ENCODE results near the gene DDX31.
"Not testable (repeated sequence)": the region's sequence is repeated elsewhere in the genome, so short reads cannot be mapped to it uniquely, and the experiment has no call there.

Gene DDX31

DNA sequence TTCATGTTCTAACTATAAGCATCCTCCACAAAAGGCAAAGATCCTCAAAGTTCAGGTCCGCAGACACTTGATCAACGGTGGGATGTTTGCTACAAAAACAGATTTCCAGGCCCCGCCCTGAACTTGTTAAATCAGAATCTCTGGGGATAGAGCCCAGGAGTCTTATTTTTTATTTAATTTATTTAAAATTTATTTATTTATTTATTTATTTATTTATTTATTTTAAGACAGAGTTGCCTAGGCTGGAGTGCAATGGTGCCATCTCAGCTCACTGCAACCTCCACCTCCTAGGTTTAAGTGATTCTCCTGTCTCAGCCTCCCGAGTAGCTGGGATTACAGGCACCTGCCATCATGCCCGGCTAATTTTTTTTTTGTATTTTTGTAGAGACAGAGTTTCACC is 41.4 kb upstream of the DDX31 start:
- 100% methylated on average over 2 of the region's 5 CpGs for WGBS (ENCODE audit: insufficient coverage)
- not testable (repeated sequence) for H3K36me3 ChIP-seq (ENCODE audit: control insufficient read depth in 4 of 4, insufficient read depth in 4 of 4, low read length in 3 of 4)

DNA sequence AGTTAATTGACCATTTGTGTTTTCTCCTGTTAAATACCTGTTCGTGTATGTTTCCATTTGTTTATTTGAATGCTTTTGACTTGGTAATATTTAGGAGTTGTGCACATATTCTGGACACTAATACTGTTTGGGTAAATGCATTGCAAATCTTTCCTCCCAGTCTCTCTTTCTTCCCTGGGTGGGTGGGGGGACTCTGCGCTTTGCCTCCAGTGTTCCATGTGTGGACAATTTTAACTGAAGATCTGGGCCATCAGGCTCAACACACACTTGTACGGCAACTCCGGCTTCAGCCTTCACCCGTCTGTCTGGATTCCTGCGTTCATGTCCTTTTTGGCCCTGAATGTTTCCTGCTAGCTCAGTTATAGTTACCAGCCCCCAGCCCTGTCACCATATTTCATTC is 40.5 kb upstream of the DDX31 start:
- H3K4me1 ChIP-seq (ENCODE audit: control extremely low read depth in 1 of 4, control insufficient read depth in 4 of 4, insufficient read depth in 4 of 4, low read length in 3 of 4) = no peaks in the 10 kb centered on the region
- no peaks in the 10 kb centered on the region for H3K9me3 ChIP-seq (ENCODE audit: control extremely low read depth in 1 of 5, control insufficient read depth in 4 of 5, insufficient read depth in 2 of 5, low read depth in 1 of 5, low read length in 4 of 5)
- no peak overlapping the region for H3K4me3 ChIP-seq (ENCODE audit: control insufficient read depth in 1 of 7, extremely low read depth in 1 of 7, insufficient read depth in 4 of 7, low read depth in 2 of 7, low read length in 6 of 7)
- H3K36me3 ChIP-seq (ENCODE audit: control insufficient read depth in 4 of 4, insufficient read depth in 4 of 4, low read length in 3 of 4) = no peaks in the 10 kb centered on the region
- ChIA-PET POLR2A (no interaction called here), CTCF (no interaction called here)
- no peak for DNase-seq
- peaks cover 0 to 2% (median 0%) of the 10 kb centered on the region in 5 experiments for H3K27me3 ChIP-seq (replicated peaks in 2 of 5; ENCODE audit: control insufficient read depth in 4 of 5, insufficient read depth in 5 of 5, low read length in 4 of 5)
- WGBS (ENCODE audit: insufficient coverage) = 96% methylated on average over 4 of the region's 6 CpGs
- no peak overlapping the region for H3K27ac ChIP-seq (ENCODE audit: insufficient read depth in 1 of 2, low read depth in 1 of 2, low read length in 2 of 2, poor library complexity in 1 of 2, severe bottlenecking in 2 of 2)

More for the DNA sequence above, 41.4 kb upstream of the DDX31 start:
- H3K4me3 ChIP-seq (ENCODE audit: control insufficient read depth in 1 of 7, extremely low read depth in 1 of 7, insufficient read depth in 4 of 7, low read depth in 2 of 7, low read length in 6 of 7); H3K27ac ChIP-seq (ENCODE audit: insufficient read depth in 1 of 2, low read depth in 1 of 2, low read length in 2 of 2, poor library complexity in 1 of 2, severe bottlenecking in 2 of 2); CTCF ChIA-PET; DNase-seq; H3K4me1 ChIP-seq (ENCODE audit: control extremely low read depth in 1 of 4, control insufficient read depth in 4 of 4, insufficient read depth in 4 of 4, low read length in 3 of 4); POLR2A ChIA-PET; H3K27me3 ChIP-seq (replicated peaks in 2 of 5; ENCODE audit: control insufficient read depth in 4 of 5, insufficient read depth in 5 of 5, low read length in 4 of 5); H3K9me3 ChIP-seq (ENCODE audit: control extremely low read depth in 1 of 5, control insufficient read depth in 4 of 5, insufficient read depth in 2 of 5, low read depth in 1 of 5, low read length in 4 of 5): not testable (repeated sequence)

DNA sequence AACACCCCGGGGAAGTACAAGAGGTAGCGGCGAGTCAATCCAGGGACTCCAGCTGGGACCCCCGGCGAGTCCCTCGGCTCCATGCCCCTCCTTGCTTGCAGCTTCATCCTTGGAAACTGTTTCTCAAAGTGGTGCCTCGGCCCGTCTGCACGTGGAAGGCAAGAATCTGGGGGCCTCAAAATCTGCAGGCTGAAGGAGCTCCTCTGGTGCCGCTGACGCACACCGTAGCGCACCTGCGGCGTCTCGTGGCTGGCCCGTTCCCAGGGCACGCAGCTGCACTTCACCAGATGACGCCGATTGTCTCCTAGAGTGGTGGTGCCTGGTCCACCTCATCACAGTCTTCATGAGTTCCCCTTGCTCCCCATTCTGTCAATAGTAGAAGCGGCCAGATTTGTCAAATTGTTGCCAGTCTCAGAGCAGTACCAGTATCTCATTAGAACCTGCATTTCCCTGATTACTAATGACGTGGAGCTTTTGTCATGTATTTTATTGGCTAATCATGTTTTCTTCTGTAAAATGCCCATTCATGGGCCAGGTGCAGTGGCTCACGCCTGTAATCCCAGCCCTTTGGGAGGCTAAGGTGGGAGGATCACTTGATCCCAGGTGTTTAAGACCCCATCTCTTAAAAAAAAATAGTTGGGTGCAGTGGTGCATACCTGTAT is 39.1 kb upstream of the DDX31 start:
- H3K4me3 ChIP-seq (ENCODE audit: control insufficient read depth in 1 of 7, extremely low read depth in 1 of 7, insufficient read depth in 4 of 7, low read depth in 2 of 7, low read length in 6 of 7) = no peak overlapping the region
- peaks cover 0 to 2% (median 0%) of the 10 kb centered on the region in 5 experiments for H3K27me3 ChIP-seq (replicated peaks in 2 of 5; ENCODE audit: control insufficient read depth in 4 of 5, insufficient read depth in 5 of 5, low read length in 4 of 5)
- H3K36me3 ChIP-seq (ENCODE audit: control insufficient read depth in 4 of 4, insufficient read depth in 4 of 4, low read length in 3 of 4) = no peaks in the 10 kb centered on the region
- ChIA-PET CTCF (interaction anchor here (0.9 kb wide), 1 partner anchor 10 kb away, joined by 3 read pairs; no protein-coding TSS in a partner anchor), POLR2A (interaction anchor here (0.6 kb wide), 1 partner anchor 71 kb away, joined by 3 read pairs; no protein-coding TSS in a partner anchor)
- H3K9me3 ChIP-seq (ENCODE audit: control extremely low read depth in 1 of 5, control insufficient read depth in 4 of 5, insufficient read depth in 2 of 5, low read depth in 1 of 5, low read length in 4 of 5) = no peaks in the 10 kb centered on the region
- WGBS (ENCODE audit: insufficient coverage) = 94% methylated on average over 23 of the region's 23 CpGs
- no peak overlapping the region for H3K27ac ChIP-seq (ENCODE audit: insufficient read depth in 1 of 2, low read depth in 1 of 2, low read length in 2 of 2, poor library complexity in 1 of 2, severe bottlenecking in 2 of 2)
- no peaks in the 10 kb centered on the region for H3K4me1 ChIP-seq (ENCODE audit: control extremely low read depth in 1 of 4, control insufficient read depth in 4 of 4, insufficient read depth in 4 of 4, low read length in 3 of 4)
- DNase-seq = no peak

DNA sequence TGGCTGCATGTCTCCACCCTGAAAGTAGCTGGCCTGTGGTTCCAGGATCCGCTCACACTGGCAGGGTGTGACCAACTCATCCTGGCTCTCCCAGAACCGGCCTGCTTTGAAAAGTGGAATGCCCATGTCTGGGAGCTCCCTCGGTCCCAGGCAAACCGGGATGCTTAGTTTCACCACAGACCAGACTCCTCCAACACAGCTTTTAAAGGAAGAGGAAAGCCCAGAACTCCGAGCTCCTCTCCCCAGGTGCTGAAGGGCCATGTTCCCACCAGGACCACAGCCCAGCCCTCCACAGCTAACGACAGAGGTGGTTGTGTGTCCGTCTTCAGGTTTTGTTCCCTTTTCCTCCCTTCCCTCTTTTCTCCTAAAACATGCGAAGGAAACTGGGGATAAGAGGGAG is 38.5 kb upstream of the DDX31 start:
- WGBS (ENCODE audit: insufficient coverage) = 95% methylated on average over 8 of the region's 8 CpGs
- ChIA-PET CTCF (no interaction called here), POLR2A (no interaction called here)
- Histone ChIP-seq H3K4me3 (ENCODE audit: control insufficient read depth in 1 of 7, extremely low read depth in 1 of 7, insufficient read depth in 4 of 7, low read depth in 2 of 7, low read length in 6 of 7) (no peak overlapping the region), H3K27ac (ENCODE audit: insufficient read depth in 1 of 2, low read depth in 1 of 2, low read length in 2 of 2, poor library complexity in 1 of 2, severe bottlenecking in 2 of 2) (no peak overlapping the region), H3K4me1 (ENCODE audit: control extremely low read depth in 1 of 4, control insufficient read depth in 4 of 4, insufficient read depth in 4 of 4, low read length in 3 of 4) (no peaks in the 10 kb centered on the region), H3K27me3 (replicated peaks in 2 of 5; ENCODE audit: control insufficient read depth in 4 of 5, insufficient read depth in 5 of 5, low read length in 4 of 5) (peaks cover 0 to 2% (median 0%) of the 10 kb centered on the region in 5 experiments), H3K36me3 (ENCODE audit: control insufficient read depth in 4 of 4, insufficient read depth in 4 of 4, low read length in 3 of 4) (no peaks in the 10 kb centered on the region), H3K9me3 (ENCODE audit: control extremely low read depth in 1 of 5, control insufficient read depth in 4 of 5, insufficient read depth in 2 of 5, low read depth in 1 of 5, low read length in 4 of 5) (no peaks in the 10 kb centered on the region)
- DNase-seq = no peak

DNA sequence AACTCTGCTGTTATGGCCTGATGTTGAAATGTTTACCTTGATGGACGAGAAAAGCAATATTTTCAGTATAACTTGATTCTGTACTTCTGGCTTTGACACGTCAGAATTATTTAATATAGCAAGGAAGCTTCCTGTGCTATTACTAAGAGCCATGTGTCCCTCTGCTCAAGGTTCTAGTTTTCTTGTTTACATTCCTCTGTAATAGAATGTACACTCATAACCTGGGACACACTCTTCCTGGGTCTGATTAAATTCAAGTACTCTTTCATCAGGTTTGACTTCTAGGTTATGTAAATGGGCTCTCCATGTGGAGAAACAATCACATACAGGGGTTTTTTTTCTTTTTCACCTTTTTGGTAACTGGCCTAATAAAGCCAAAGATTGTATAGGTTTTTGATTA is 33.6 kb upstream of the DDX31 start:
- H3K27me3 ChIP-seq (replicated peaks in 2 of 5; ENCODE audit: control insufficient read depth in 4 of 5, insufficient read depth in 5 of 5, low read length in 4 of 5) = no peaks in the 10 kb centered on the region
- no peaks in the 10 kb centered on the region for H3K4me1 ChIP-seq (ENCODE audit: control extremely low read depth in 1 of 4, control insufficient read depth in 4 of 4, insufficient read depth in 4 of 4, low read length in 3 of 4)
- H3K27ac ChIP-seq (ENCODE audit: insufficient read depth in 1 of 2, low read depth in 1 of 2, low read length in 2 of 2, poor library complexity in 1 of 2, severe bottlenecking in 2 of 2) = no peak overlapping the region
- 100% methylated on average over 2 of the region's 2 CpGs for WGBS (ENCODE audit: insufficient coverage)
- POLR2A ChIA-PET = no interaction called here
- no peaks in the 10 kb centered on the region for H3K36me3 ChIP-seq (ENCODE audit: control insufficient read depth in 4 of 4, insufficient read depth in 4 of 4, low read length in 3 of 4)
- CTCF ChIA-PET = interaction anchor here (1.2 kb wide), 1 partner anchor 11 kb away, joined by 3 read pairs; no protein-coding TSS in a partner anchor
- H3K4me3 ChIP-seq (ENCODE audit: control insufficient read depth in 1 of 7, extremely low read depth in 1 of 7, insufficient read depth in 4 of 7, low read depth in 2 of 7, low read length in 6 of 7) = no peak overlapping the region
- peaks cover 0 to 3% (median under 1%) of the 10 kb centered on the region in 5 experiments for H3K9me3 ChIP-seq (ENCODE audit: control extremely low read depth in 1 of 5, control insufficient read depth in 4 of 5, insufficient read depth in 2 of 5, low read depth in 1 of 5, low read length in 4 of 5)
- DNase-seq = no peak

DNA sequence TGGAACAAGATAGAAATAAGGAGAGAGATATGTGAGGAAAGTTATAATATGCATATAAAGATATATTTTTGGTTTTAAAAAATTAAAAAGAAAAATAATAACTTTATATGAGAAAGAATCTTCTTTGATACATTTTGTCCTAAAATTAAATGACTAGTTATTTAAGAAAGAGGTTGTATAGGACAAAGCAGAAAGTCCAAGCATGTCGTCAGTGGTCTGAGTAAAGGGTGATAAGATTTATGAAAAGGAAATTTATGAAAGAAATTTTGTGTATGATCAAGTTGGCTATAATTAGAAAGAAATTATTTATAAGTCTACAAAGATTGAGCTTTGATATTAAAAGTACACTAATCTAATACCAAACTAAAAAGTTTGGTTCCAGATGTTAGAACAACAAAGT is 32.5 kb upstream of the DDX31 start:
- Histone ChIP-seq H3K27me3 (replicated peaks in 2 of 5; ENCODE audit: control insufficient read depth in 4 of 5, insufficient read depth in 5 of 5, low read length in 4 of 5) (no peaks in the 10 kb centered on the region), H3K4me3 (ENCODE audit: control insufficient read depth in 1 of 7, extremely low read depth in 1 of 7, insufficient read depth in 4 of 7, low read depth in 2 of 7, low read length in 6 of 7) (no peak overlapping the region), H3K27ac (ENCODE audit: insufficient read depth in 1 of 2, low read depth in 1 of 2, low read length in 2 of 2, poor library complexity in 1 of 2, severe bottlenecking in 2 of 2) (no peak overlapping the region), H3K36me3 (ENCODE audit: control insufficient read depth in 4 of 4, insufficient read depth in 4 of 4, low read length in 3 of 4) (no peaks in the 10 kb centered on the region), H3K9me3 (ENCODE audit: control extremely low read depth in 1 of 5, control insufficient read depth in 4 of 5, insufficient read depth in 2 of 5, low read depth in 1 of 5, low read length in 4 of 5) (peaks cover 0 to 10% (median 3%) of the 10 kb centered on the region in 5 experiments), H3K4me1 (ENCODE audit: control extremely low read depth in 1 of 4, control insufficient read depth in 4 of 4, insufficient read depth in 4 of 4, low read length in 3 of 4) (no peaks in the 10 kb centered on the region)
- ChIA-PET CTCF (interaction anchor here (1.0 kb wide), 1 partner anchor 24 kb away, joined by 3 read pairs; no protein-coding TSS in a partner anchor), POLR2A (no interaction called here)
- WGBS (ENCODE audit: insufficient coverage) = 100% methylated on average over 1 of the region's 1 CpG
- DNase-seq = peak in 1 of 3 donors; percentile 3

DNA sequence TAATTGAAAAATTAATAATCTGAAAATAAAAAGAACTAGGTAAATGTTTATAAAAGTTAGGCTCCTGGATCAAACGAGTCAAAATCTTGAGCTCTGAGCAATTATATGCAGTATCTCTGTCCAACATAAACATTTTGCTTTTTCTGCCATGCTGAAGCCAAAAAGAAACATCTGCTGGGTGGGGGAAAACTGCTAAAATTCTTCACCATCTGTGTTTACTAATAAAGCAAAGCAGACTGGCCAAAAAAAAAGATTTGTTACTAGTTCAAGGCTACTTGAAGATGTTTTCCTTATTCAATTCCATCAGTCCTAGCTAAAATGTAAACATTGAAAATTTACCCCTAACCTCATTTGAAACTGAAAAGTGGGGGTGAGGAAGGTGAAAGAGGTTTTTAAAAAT is 30.2 kb upstream of the DDX31 start:
- Histone ChIP-seq H3K36me3 (ENCODE audit: control insufficient read depth in 4 of 4, insufficient read depth in 4 of 4, low read length in 3 of 4) (no peaks in the 10 kb centered on the region), H3K27me3 (replicated peaks in 2 of 5; ENCODE audit: control insufficient read depth in 4 of 5, insufficient read depth in 5 of 5, low read length in 4 of 5) (no peaks in the 10 kb centered on the region), H3K4me3 (ENCODE audit: control insufficient read depth in 1 of 7, extremely low read depth in 1 of 7, insufficient read depth in 4 of 7, low read depth in 2 of 7, low read length in 6 of 7) (no peak overlapping the region), H3K27ac (ENCODE audit: insufficient read depth in 1 of 2, low read depth in 1 of 2, low read length in 2 of 2, poor library complexity in 1 of 2, severe bottlenecking in 2 of 2) (no peak overlapping the region), H3K4me1 (ENCODE audit: control extremely low read depth in 1 of 4, control insufficient read depth in 4 of 4, insufficient read depth in 4 of 4, low read length in 3 of 4) (no peaks in the 10 kb centered on the region), H3K9me3 (ENCODE audit: control extremely low read depth in 1 of 5, control insufficient read depth in 4 of 5, insufficient read depth in 2 of 5, low read depth in 1 of 5, low read length in 4 of 5) (peaks cover 5 to 23% (median 8%) of the 10 kb centered on the region in 5 experiments)
- ChIA-PET CTCF (interaction anchor here (1.1 to 3.5 kb wide), 2 partner anchors 42 to 100 kb away, joined by 3 to 10 read pairs; no protein-coding TSS in a partner anchor), POLR2A (no interaction called here)
- 80% methylated on average over 1 of the region's 1 CpG for WGBS (ENCODE audit: insufficient coverage)
- DNase-seq = no peak
